Activated T-helper 1 cell treated with Interleukin-2 at 50 U/mL for 16 hours (primary cell): Measurements from ENCODE around the gene LZIC.

ENCODE experiments used
- DNase-seq: peaks from one replicate; pipeline ENCODE4 v3.0.0-alpha.2; 2020; ENCODE audit warnings: low read depth

The LZIC gene

DNA sequence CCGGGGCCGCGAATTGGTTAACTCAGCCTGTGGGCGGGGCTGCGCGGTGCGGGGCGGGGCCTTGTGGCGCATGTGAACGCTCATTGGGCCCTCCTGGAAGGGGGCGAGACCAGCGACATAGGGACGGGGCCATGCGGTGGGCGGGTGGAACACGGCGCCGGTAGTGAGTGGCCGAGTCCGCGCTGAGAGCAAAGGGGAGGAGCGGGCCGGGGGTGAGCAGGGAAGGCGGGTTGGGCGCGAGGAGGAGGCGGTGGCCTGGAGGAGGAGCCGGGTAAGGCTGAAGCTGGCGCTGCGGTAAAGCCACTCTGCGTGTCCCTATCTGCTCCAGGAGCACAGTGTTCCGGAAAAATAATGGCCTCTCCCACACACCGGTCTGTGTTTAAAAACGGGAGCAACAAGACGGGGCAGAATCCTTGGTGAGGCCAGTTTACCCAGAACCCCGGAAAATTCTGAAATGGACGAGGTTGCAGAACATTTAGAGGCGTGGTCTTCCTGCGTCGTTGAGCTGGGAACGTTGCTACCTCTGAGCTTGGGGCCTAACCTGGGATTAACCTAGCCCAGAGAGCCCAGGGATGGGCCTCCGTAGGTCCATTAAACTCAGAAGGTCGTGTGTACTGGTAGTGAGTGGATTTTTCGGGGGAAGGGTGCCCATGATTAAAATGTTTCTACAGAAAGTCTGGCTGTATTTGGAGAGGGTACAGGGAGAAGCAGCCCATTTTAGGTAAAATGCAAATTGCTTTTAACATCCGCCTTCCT is 32.6 kb downstream of the LZIC start:
- peak; percentile 100 for DNase-seq

DNA sequence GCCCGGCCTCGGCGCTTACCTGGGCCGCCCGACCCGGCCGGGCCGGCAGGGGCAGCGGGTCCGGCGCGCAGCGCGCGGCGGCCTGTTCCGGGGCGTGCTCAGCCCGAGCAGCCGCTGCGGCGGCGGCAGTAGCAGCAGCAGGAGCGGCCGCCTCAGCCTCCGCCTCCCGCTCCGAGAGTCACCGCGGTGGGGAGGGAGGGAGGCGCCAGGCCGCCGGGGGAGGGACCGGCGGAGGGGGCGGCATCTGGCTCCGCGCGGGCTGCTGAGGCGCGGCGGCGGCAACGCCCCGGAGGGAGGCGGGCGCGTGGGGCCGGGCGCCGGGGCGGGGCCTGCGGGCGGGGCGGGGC is 33.1 kb downstream of the LZIC start, which contains the start of gene CTNNBIP1:
TSS of gene CTNNBIP1 (minus strand) at position 194 of the 347 bp plus-strand sequence. CDS start 38,205 bp downstream, outside the sequence.
- DNase-seq, result no peak

DNA sequence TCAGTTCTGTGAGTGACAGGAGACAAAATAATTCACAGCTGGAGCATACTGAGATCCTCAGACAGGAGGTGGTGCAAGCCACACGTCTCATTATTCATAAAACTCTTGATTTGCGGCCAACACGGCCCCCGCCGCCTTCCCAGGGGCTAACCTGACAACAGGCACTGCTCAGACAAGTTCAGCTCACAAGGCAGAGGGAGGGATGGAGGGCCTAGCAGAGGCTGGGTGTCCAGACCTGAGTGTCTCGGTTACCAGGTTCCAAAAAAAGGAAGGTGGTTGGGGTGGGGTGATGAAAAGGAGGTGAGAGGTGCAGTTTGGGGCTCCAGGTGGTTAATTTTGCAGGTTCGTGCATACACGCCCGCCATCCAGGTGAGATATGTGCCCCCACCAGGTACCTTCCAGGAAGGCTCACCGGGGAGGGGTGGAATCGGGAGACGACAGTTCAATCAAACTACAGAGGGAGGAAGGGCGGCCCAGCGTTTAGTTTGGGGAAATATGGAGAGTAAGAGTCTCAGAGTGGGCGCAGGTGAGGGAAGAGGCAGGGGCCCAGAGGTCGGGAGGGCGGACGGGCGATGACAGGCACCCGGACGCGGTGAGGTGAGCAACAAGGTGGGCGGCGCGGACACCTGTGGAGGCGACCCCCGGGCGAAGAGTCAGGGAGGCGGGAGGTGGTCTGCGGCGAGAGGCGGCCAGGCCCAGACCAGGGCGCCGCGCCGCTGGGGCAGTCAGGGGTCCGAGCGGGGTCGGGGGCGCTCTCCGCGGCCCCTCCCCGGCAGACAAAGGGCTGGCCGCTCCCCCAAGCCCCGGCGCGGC is 33.8 kb downstream of the LZIC start:
- DNase-seq, result no peak

DNA sequence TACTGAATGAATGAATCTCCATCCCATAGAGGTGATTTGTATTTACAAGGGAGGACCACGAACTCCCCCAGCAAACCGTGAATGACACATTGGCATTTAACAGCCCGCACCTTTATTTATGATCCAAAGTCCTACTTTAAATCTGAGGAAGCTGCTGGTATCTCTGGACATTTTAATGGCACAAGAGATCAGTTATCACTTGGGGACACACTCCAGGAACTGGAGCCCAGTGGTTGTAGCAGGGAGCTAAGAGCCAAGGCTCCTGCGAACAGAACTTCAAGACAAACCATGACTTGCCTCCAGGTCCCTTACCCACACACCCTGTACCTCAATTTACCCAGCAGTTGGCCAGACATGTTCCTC is 34.3 kb downstream of the LZIC start:
- DNase-seq, result no peak

DNA sequence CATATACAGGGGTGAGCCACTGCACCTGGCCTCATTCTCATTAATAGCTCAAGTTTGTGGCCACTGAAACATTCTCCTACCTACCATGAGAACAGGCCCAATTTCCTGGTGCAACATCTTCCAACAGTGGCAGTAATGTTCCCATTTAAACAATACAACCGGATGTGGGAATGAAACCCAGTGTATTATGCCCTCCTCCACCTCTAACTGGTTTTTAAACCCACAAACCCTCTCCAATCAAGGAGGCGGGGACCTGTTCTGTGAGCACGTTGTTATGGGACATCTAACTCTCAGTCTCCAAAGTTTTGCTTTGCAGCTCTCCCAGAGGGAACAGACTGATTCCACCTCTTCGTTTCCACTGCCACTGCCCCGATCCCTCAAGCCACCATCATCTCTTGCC is 35.8 kb downstream of the LZIC start:
- DNase-seq, result no peak

DNA sequence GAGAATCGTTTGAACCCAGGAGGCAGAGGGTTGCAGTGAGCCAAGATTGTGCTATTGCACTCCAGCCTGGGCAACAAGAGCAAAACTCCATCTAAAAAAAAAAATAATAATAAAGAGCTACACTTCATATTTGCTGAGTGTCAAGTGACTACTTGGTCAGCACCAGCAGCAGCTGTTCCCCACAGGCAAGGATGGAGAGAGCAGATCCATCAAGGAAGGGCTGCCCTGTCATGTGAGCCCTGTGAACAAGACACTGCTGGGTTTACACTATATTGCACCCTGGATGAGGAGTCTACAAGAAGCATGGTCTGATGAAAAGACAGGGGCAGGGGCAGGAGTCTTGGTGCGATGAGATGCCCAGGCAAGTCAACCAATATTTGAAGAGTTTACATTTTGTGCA is 36.7 kb downstream of the LZIC start:
- DNase-seq, result no peak

DNA sequence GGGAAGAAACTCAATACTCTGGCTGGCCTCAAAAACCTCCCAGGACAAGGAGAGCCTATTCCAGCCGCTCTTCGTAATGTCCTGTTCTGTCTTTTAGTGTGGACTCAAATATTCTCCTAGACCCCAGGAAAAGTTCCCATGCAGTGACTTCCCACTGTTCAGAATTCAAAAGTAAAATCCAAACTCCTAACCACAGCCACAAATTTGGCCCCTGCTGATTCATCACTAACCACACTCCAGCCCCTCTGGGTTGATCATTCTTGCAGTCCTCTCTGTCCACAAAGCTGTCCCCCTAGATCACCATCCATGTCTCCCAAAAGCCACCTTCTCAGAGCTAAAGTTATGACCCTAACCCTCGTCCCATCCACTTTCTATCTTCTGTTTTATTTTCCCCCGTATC is 38.2 kb downstream of the LZIC start:
- DNase-seq, result no peak

DNA sequence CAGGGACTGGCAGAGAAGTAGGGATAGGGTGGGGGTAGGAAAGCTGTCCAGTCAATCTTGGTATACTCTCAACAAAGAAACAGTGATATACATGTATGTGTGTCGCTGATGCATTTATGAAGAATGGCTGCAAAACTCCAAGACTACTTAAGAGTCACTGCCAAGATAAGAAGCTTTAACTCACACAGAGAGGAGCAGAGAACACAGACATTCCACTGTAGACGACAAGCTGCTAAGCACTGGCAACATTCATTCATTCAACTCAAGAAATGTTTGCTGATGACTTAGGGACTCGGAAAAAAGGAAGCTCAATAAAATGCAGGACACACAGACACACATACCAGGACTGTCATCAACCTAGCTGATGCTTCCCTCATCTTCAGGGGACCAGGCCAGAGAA is 38.6 kb downstream of the LZIC start:
- DNase-seq, result no peak

DNA sequence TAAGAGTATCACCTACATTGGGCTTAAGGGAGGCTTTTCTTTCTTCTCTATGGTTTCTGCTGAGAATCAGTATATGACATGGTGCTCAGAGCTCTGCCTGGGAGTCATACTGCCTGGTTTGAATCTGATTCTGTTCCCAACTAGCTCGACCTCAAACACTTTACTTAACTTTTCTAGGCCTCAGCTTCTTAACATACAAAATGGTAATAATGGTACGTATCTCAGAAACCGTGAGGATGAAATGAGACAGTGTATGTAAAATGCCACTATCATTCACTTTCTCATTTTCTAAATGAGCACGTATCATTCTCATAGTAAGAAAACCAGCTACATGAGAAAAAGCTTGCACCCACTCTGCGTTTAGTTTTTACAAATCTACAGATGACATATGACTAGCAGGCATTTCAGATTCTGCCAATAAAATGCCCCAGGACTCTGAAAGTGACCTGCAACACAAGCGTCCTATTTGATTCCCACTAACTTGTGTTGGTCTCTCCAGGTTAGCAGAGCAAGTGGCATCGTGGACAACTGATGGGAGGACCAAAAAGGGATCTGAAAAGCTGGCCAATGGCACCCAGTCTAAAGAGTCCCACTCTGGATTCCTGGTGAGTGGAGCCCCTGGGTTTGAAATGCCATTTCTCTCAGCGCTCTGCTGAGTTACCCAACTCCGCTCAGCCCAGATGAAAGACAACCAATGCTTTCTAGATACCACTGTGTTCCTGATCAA is 39.2 kb downstream of the LZIC start:
- DNase-seq, result no peak

DNA sequence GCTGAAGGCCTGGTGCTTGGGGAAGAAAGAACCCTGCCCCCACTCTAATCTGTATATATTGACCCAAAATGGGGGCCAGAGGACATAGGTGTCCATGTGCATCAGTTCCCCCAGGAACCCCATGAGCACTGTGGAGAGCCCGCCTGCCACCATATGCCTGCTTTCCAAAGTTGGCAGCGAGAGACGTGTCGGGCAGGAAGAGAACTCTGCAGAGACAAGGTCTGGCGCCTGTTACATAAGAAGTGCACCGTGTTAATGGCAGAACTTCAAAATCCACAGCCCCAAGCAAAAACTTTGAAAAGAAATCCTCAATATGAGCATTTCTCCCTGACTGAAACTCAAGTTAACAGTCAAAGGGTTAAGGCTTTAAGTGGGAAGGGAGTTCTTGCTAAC is 41.1 kb downstream of the LZIC start:
- no peak for DNase-seq

DNA sequence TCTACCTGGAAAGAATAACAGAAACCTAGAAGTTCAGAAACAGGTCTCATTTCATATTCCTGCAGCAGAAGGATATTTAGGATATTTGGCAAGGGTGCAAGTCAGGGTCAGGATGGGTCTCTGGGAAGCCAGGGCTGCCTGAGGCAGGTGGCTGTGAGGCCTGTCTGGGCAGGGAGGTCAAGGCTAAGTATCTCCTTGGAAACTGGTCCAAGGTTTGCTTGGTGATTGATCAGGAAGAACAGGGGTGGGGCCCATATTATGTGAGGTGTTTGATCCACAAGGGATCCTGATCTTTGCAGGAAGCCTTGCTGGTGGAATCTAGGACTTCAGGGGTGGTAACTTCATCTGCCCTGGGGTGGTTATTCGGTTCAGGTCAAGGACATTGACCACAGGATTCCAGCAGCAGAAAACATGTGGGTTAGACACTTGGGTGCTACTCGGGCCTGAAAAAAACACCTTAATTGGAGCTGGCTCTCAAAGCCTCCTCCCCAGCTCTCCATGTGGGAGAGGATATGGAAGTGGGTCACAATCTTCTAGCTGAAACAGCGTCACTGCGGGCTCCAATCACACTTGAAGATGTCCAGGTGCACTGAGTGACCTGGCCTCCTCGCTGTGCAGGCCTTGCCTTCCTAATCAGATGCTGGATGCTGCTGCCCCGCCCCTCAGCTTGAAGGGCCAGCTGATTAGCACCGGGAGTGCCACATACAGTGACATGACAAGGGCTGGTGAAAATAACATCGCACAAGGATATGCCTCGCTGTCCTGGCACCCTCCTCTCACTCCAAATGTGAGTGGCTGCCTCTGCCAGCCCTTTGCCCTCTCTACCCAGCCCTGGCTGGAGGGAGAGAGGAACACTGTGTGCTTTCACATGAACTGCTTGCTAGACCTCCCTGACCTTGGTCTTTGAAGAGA is 41.8 kb downstream of the LZIC start:
- DNase-seq, result no peak

DNA sequence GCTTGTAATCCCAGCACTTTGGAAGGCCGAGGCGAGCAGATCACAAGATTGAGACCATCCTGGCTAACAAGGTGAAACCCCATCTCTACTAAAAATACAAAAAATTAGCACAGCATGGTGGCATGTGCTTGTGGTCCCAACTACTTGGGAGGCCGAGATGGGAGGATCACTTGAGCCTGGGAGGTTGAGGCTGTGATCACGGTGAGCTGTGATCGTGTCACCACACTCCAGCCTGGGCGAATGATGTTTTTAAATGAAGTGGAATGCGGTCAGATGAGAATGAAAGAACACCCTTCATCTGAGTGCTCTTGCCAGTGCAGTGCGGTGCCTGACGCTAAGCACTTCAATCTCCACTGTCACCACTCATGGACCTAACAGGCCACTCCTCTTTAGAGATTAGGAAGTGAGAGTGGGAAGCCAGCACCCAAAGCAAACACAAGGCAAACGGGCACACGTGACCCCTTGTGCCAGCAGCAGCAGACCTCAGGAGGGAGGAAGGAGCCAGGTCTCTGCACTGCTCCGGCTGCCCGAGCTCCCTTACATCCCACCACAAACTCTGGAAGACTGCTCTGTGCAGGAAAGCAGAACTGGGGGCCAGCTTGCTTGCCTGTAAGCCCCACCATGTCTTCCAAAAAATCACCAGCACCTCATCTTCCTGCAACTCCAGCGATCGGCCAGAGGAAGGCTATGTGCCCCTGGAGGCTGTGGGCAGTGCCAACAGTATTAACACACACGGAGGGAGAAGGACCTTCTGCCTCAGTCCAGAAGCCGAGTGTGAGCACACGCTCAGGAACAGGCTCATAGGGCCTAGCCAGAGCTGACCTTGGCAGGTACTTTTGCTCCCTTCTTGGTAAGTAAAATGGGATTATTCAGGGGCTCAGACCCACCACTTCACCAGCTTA is 42.8 kb downstream of the LZIC start:
- no peak for DNase-seq

DNA sequence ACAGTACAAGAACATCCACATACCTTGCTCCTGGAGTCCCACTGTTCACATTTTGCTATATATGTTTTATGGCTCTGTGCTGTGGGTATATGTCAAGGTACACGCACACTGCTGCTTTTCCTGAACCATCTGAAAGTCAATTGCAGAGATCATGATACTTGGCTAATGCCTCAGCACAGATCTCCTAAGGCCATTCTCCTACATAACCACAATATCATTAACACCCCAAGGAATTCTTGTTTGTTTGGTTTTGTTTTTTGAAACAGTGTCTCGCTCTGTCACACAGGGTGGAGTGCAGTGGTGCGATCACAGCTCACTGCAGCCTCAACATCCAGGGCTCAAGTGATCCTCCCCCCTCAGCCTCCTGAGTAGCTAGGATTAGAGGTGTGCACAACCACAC is 49.1 kb downstream of the LZIC start:
- DNase-seq, result no peak

DNA sequence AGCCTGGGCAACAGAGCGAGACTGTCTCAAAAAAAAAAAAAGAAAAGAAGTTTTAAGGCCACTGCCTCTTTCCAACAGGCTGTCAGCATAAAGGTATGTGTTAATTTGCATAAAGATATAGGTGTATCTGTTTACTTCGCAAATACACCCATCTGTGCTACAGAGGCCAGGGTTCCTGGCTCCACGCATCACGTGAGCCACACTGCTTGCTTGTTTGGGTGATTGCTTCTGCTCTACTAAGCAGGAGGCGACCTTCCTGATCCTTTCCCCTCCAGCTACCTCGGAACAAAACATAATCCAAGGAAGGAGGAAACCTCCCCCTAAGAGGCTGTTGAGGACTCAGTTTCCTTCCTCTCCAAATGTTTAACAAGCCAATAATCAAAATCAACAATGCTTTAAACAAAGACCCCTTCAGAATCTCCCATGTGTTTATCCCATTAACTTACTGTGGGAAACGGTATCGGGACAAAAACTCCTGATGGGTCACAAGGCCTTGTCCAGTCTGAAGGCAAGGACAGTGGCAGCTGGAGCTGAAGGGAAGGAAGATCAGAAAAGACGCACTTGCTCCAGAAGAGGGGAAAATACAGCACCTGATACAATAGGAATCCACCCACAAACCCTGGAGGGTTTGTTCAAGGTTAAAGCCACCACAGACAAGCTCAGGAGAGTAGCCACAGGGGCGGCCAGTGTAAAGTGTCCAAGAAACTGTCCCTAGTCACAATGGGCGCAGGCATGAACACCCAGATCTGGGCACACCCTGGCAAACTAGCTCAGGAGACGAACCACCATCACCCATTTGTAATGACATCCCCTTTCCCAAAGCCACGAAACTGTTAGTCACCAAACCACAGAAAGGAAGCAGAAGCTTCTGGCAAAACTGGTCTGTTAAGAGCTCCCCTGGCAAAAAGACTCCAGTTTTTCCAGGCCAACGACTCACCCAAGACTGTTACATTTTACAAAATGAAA is 50.3 kb downstream of the LZIC start:
- no peak for DNase-seq

DNA sequence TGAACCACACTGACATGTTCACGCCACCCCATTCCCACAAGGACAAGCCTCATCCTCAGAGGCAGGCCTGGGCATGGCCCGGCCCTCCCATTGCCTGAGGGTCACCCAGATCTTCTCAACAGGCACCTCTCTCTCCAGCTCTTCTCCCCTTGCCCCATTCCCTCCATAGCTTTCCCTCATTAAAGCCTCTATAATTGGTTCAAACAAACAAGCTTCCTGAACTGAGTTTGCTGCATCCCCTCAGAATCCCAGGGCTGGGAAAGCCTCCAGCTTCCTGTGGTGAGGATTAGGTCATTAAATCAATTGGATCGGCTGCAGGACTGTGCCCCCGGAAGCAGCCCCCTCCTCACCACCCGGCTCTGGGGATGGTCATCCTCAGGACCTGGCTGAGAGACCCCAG is 52.0 kb downstream of the LZIC start:
- DNase-seq, result no peak

DNA sequence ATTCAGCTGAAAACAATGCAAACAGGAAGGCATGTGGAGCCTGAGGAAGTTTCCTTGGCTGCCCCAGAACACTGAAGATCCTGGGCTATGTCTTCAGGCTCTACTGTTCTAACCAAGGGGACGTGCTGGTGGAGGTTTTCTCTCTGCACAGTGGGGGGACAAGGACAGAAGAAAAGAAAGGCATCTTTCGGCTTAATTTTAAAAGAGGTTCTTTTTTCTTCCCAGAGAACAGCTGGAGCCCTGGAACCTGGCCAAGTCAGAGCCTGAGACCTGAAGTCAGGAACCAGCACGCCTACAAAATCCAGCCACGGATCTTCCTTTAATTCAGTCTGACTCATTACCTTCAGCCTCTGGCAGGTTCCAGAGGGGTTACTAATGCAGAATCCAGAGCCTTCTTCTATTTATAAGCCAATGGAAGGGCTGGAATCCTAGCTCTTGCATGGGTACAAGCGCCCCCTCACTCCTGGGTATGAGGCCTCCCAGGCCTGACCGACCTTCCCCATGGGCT is 52.9 kb downstream of the LZIC start:
- DNase-seq, result no peak

DNA sequence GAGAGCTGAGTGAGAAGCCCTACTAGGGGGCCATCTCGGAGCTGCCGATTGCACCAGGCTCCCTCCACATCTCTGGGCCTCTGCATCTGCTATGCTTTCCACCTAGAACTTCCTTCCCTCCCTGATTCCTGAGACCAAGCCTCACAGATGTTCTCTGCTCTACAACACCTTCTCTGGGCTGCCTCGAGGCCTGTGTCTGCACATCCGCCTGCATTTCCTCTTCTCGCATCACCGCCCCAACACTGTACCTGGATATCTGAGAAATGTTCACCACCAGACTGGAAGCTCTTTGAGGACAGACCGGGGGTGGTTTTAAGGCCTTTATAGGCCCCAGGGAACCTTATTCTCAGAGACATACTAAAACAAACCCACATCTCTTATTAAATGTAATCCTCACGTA is 53.8 kb downstream of the LZIC start:
- DNase-seq, result no peak

DNA sequence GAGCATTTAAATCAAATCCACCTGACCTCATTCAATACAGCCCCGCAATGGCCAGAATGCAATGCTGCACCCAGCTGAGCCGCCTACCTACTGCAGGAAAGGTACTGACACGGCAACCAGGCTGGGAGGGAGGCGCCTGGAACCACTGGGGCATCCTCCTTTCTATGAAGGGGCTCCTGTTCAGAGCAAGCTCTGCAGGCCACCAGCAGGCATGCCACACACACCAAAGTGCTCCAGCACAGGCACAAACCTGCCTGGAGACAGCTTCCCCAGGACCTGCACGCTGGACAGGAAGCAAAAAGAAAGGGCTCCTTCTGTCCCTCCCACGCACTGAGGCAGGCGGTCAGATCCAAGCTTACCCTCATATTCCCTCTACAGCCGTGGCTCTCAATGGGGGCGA is 54.3 kb downstream of the LZIC start:
- DNase-seq, result no peak

DNA sequence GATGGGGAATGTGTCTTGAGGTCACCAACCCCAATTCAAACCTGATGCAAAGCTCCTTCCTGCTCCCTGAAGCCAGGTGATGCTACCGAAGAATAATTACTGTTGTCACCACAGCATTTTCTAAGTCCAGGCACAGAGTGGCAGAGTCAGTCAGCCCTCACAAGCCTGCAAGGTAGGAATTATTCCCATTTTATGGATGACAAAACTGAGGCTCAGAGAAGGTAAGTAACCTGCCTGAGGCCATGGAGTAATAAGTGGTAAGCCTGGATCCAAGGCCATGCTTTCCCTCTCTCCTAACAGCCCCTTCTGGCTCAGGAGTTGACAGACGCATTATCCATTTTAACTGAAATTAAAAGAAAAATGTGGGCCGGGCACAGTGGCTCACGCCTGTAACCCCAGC is 56.1 kb downstream of the LZIC start:
- DNase-seq, result no peak
